HepG2 (cell line): Measurements from ENCODE around the gene KDM6B. TPM values are rescaled to one million over a fixed set of nuclear protein-coding genes. Genes with fewer than 3 reads are reported as not detected.

Experiments
- E2F1 ChIP-seq: sonication (generic); formaldehyde crosslinking; IDR thresholded peaks from 2 replicates; pipeline ENCODE4 v1.5.0; 2020; ENCODE audit warnings: missing genetic modification reagents
- EZH2 ChIP-seq: conservative IDR thresholded peaks from 2 replicates; pipeline ENCODE4 v1.6.1; 2012; ENCODE audit warnings: mild to moderate bottlenecking, low read depth, low read length, moderate library complexity
- HIVEP1 ChIP-seq: sonication (generic); formaldehyde crosslinking; IDR thresholded peaks from 2 replicates; pipeline ENCODE4 v1.4.0; 2020; ENCODE audit warnings: mild to moderate bottlenecking, missing genetic modification reagents
- HMGXB4 ChIP-seq, 2 experiments: sonication (generic) in 1 of 2; formaldehyde crosslinking in 1 of 2; IDR thresholded peaks; 2 replicates each; pipeline versions ENCODE4 v1.4.0 to v1.6.1; 2018 to 2020; ENCODE audit warnings: missing genetic modification reagents in 2 of 2, borderline replicate concordance in 1 of 2, low read depth in 1 of 2, mild to moderate bottlenecking in 1 of 2, missing biosample characterization in 1 of 2
- KDM4B ChIP-seq: sonication (generic); formaldehyde crosslinking; IDR thresholded peaks from 2 replicates; pipeline ENCODE4 v1.4.0; 2020; ENCODE audit warnings: missing genetic modification reagents
- MTF2 ChIP-seq: sonication (generic); formaldehyde crosslinking; IDR thresholded peaks from 2 replicates; pipeline ENCODE4 v1.5.0; 2020; ENCODE audit warnings: missing genetic modification reagents, borderline replicate concordance
- MXD4 ChIP-seq: IDR thresholded peaks from 2 replicates; pipeline ENCODE4 v1.6.1; 2016; ENCODE audit warnings: mild to moderate bottlenecking, missing biosample characterization, missing genetic modification reagents
- NONO ChIP-seq, 2 experiments: fragments of 450-650 bp in 1 of 2; sonication (generic) in 1 of 2; formaldehyde crosslinking in 1 of 2; IDR thresholded peaks in 1 of 2; conservative IDR thresholded peaks in 1 of 2; 2 replicates each; pipeline versions ENCODE4 v1.6.1 to v1.8.0; 2017 to 2022; ENCODE audit warnings: mild to moderate bottlenecking in 1 of 2, missing genetic modification reagents in 1 of 2, moderate library complexity in 1 of 2
- POLR2G ChIP-seq: fragments of 200-400 bp; formaldehyde crosslinking; IDR thresholded peaks from 2 replicates; pipeline ENCODE4 v1.6.1; 2018; ENCODE audit warnings: mild to moderate bottlenecking, low read depth, low read length, moderate library complexity
- RBFOX2 ChIP-seq: fragments of 200-400 bp; formaldehyde crosslinking; IDR thresholded peaks from 2 replicates; pipeline ENCODE4 v1.6.1; 2017; ENCODE audit warnings: low read depth, mild to moderate bottlenecking, low read length
- REL ChIP-seq: sonication (generic); formaldehyde crosslinking; conservative IDR thresholded peaks from 2 replicates; pipeline ENCODE4 v1.8.0; 2022; ENCODE audit warnings: mild to moderate bottlenecking, missing genetic modification reagents, moderate library complexity
- SETDB1 ChIP-seq: sonication (generic); formaldehyde crosslinking; IDR thresholded peaks from 2 replicates; pipeline ENCODE4 v1.5.1; 2020; ENCODE audit warnings: missing genetic modification reagents, mild to moderate bottlenecking, borderline replicate concordance
- WIZ ChIP-seq: sonication (generic); formaldehyde crosslinking; IDR thresholded peaks from 2 replicates; pipeline ENCODE4 v1.5.1; 2020; ENCODE audit warnings: mild to moderate bottlenecking, missing genetic modification reagents
- ZNF160 ChIP-seq: sonication (generic); formaldehyde crosslinking; IDR thresholded peaks from 2 replicates; pipeline ENCODE4 v1.8.0; 2022; ENCODE audit warnings: mild to moderate bottlenecking, inconsistent platforms, missing genetic modification reagents
- ZNF205 ChIP-seq: IDR thresholded peaks from 2 replicates; pipeline ENCODE4 v1.6.1; 2018; ENCODE audit warnings: missing biosample characterization, missing genetic modification reagents
- ZNF264 ChIP-seq: sonication (generic); formaldehyde crosslinking; IDR thresholded peaks from 2 replicates; pipeline ENCODE4 v1.4.0; 2020; ENCODE audit warnings: missing genetic modification reagents
- ZNF329 ChIP-seq: sonication (generic); formaldehyde crosslinking; IDR thresholded peaks from 2 replicates; pipeline ENCODE4 v1.9.0; 2021; ENCODE audit warnings: low read depth, mild to moderate bottlenecking, missing genetic modification reagents
- ZNF33B ChIP-seq: sonication (generic); formaldehyde crosslinking; IDR thresholded peaks from 2 replicates; pipeline ENCODE4 v1.5.1; 2020; ENCODE audit warnings: mild to moderate bottlenecking, missing genetic modification reagents
- ZNF34 ChIP-seq: sonication (generic); formaldehyde crosslinking; IDR thresholded peaks from 2 replicates; pipeline ENCODE4 v1.4.0; 2020; ENCODE audit warnings: mild to moderate bottlenecking, missing genetic modification reagents, borderline replicate concordance
- ZNF766 ChIP-seq: sonication (generic); formaldehyde crosslinking; IDR thresholded peaks from 2 replicates; pipeline ENCODE4 v1.5.0; 2020; ENCODE audit warnings: missing genetic modification reagents, borderline replicate concordance
- ZNF776 ChIP-seq: sonication (generic); formaldehyde crosslinking; IDR thresholded peaks from 2 replicates; pipeline ENCODE4 v1.4.0; 2020; ENCODE audit warnings: mild to moderate bottlenecking, missing genetic modification reagents
- ZNF780A ChIP-seq: sonication (generic); formaldehyde crosslinking; IDR thresholded peaks from 2 replicates; pipeline ENCODE4 v1.8.0; 2022; ENCODE audit warnings: mild to moderate bottlenecking, missing genetic modification reagents, moderate library complexity
- polyA plus RNA-seq, 8 experiments: library from polyadenylated mRNA; depleted of rRNA in 3 of 8; stranded (reverse) in 7 of 8; unstranded in 1 of 8; fragments of >200 nt; fragmentation: Illumina TruSeq in 4 of 8; extraction: Trizol in 4 of 8; gene quantifications; 2 replicates each; pipeline versions ENCODE4 v1.2.1 to v1.2.3, GENCODE V29; 2011 to 2016; ENCODE audit warnings: low read depth in 4 of 8, missing spikeins in 1 of 8, mixed read lengths in 1 of 8; ENCODE audit not compliant: insufficient read depth in 1 of 8
- total RNA-seq, 5 experiments: library from RNA; depleted of rRNA; stranded (reverse); fragments of >200 nt; fragmentation: Illumina TruSeq; extraction: Trizol; gene quantifications; 2 replicates each; pipeline ENCODE4 v1.2.3, GENCODE V29; 2016; ENCODE audit warnings: low read depth in 1 of 5
- TF ChIP-seq, protein P1 (sequence below): sonication (generic); formaldehyde crosslinking; IDR thresholded peaks from 2 replicates; pipeline ENCODE4 v1.4.0; 2020; ENCODE audit warnings: missing genetic modification reagents, mild to moderate bottlenecking, borderline replicate concordance

KDM6B gene
- total and polyA plus RNA-seq, 2 of the 13 experiments (the other 11 are each of a cell fraction or from before 2014, with no cell fraction given), result 1.3 to 2.1 TPM

DNA sequence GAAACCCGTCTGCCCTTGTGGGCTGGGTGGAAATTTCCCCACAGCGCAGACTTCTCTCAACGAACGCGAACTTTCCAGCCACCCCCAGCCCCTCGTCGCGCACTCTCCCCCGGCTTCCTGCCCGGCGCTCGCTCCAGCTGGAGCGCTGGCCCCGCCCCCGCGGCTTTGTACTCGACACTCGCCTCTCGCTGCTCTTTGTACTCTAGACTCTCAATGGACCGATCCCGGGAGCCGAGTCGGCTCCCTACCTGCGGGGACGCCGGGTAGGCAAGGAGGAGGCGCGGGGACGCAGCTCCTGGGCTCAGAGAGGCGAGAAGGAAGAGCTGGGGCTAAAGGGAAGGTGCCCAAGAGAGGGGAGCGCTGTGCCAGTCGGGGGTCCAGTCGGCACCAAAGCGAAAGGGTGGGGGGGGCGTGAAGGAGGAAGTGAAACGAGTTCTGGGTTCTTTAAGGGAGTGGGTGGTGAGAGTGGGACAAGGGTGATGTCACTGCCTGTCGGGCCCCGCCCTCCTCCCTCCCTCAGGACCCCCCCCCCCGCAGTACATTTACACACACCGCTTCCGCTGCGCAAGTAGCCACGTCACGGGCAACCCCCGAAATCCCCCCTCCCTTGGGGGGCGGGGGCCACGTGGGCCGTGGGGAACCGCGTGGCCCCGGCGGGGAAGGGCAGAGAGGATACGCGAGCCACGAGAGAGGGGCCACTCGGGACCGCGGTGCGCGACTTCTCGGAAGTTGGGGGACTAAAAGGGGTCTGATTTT lies 9.7 kb downstream of the KDM6B start (continued):
- TF ChIP-seq EZH2 (no peak), HIVEP1 (CRISPR knock-in tag) (peak; percentile 99), ZNF205 (no peak), WIZ (no peak), SETDB1 (CRISPR knock-in tag) (no peak), HMGXB4 (CRISPR knock-in tag; IDR thresholded peaks at IDR 0.05; ENCODE audit: borderline replicate concordance in 1 of 2, low read depth in 1 of 2) (0 out of 4 replicates have a peak, but pooled peaks of 1 of the 2 experiments have one; percentile 31), ZNF766 (CRISPR knock-in tag) (no peak), MTF2 (CRISPR knock-in tag) (no peak), ZNF329 (CRISPR knock-in tag) (no peak), ZNF780A (CRISPR knock-in tag) (0 out of 2 replicates have a peak, but pooled peaks have one; percentile 26), RBFOX2 (peak; percentile 83), ZNF776 (CRISPR knock-in tag) (no peak), REL (CRISPR knock-in tag) (0 out of 2 replicates have a peak, but pooled peaks have one; percentile 10), ZNF160 (CRISPR knock-in tag) (no peak; the same call in 1 of the 2 replicates), MXD4 (CRISPR knock-in tag) (peak; percentile 83), KDM4B (CRISPR knock-in tag) (no peak), NONO (IDR thresholded peaks at IDR 0.05) (no peak), NONO (CRISPR knock-in tag; conservative IDR thresholded peaks at IDR 0.05) (peak; percentile 28; the same call in 1 of the 2 replicates), ZNF34 (no peak), ZNF33B (0 out of 2 replicates have a peak, but pooled peaks have one; percentile 48), E2F1 (CRISPR knock-in tag) (no peak), POLR2G (peak; percentile 83), ZNF264 (CRISPR knock-in tag) (no peak)
- TF ChIP-seq, protein P1, sequence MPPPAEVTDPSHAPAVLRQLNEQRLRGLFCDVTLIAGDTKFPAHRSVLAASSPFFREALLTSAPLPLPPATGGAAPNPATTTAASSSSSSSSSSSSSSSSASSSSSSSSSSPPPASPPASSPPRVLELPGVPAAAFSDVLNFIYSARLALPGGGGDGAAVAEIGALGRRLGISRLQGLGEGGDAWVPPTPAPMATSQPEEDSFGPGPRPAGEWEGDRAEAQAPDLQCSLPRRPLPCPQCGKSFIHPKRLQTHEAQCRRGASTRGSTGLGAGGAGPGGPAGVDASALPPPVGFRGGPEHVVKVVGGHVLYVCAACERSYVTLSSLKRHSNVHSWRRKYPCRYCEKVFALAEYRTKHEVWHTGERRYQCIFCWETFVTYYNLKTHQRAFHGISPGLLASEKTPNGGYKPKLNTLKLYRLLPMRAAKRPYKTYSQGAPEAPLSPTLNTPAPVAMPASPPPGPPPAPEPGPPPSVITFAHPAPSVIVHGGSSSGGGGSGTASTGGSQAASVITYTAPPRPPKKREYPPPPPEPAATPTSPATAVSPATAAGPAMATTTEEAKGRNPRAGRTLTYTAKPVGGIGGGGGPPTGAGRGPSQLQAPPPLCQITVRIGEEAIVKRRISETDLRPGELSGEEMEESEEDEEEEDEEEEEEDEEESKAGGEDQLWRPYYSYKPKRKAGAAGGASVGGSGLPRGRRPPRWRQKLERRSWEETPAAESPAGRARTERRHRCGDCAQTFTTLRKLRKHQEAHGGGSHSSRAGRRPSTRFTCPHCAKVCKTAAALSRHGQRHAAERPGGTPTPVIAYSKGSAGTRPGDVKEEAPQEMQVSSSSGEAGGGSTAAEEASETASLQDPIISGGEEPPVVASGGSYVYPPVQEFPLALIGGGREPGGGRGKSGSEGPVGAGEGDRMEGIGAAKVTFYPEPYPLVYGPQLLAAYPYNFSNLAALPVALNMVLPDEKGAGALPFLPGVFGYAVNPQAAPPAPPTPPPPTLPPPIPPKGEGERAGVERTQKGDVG (CRISPR knock-in tag), result no peak
